ENCODE data around the gene TEX22.
A peak's percentile ranks its signal among the peaks of the same experiment; 100 is the strongest.

The TEX22 gene

DNA sequence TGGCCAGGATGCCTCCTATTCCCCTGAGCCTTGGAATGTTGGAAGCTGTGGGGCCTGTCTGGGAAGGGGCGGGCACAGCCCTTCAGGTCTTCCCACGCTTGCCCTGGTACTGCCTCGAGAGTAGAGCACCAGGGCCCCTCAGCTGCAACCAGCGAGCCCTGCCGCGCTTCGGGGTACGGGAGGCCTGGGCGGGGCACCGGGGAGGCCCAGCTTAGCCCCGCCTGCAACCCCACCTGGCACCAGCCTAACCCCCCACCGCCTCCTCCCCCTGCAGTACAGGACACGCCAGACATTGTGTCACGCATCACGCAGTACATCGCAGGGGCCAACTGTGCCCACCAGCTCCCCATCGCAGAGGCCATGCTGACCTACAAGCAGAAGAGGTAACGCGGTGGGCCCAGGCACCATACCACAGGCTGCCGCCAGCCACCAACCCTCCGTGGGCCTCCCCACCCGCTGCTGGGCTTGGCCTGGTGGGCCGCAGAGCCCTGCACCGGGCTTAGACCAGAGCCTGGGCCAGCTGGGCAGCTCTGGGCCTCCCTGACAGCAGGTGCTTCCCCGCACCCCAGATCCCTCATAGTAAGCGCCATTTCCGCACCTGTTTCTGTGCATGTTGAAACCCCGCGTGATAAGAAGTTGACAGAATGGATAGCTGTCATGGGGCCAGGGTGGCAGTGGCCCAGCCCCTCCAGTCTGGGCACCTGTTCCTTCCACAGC, 13.6 kb upstream of the TEX22 start:
- DNase-seq (ENCODE audit: low read depth) = no peak

DNA sequence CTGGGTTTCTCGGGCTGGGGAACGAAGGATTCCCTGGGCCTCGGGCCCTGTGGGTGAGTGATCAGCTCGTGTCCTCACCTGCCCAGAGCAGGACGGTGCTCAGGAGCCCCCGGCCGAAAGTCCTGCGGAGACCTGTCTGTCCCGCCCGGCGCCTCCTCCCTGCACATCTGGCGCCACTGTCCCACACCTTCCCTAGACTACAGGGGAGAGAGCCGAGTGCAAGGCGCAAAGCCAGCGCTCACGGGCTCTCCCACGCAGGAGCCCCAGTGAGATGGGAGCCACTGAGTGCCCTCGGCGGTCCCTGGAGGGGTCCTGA, 13.1 kb upstream of the TEX22 start:
- no peak for DNase-seq (ENCODE audit: low read depth)

DNA sequence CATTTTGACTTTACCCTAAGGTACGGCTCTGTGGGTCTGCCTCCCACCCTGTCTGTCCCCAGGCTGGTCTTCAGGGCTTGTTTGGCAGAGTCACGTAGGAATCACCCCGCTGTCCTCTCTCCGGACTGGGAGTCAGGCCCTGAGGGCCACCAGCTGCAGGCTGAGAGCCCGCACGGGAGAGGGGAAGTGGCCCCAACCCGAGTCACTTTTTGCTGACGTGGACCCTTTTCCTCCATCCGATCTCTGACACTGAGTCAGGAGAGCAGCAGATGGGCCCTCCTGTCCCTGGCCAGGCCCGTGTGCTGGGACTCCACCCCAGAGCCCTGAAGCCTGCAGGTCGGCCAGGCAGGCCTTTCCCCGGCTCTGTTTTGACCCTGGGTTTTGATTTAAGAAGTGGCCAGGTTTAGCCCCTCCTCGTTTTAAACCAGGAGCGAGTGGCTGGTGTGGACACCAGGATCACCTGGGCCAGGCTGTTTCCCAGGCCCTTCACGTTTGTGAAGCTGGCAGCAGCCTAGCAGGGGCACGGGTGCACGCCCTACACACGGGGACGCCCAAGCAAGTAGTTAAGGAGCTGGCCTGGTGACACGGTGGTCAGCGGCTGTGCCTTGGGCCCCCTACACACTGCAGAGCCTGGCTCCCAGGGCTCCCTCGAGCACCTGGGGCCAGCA, 12.5 kb upstream of the TEX22 start:
- DNase-seq (ENCODE audit: low read depth) = no peak

DNA sequence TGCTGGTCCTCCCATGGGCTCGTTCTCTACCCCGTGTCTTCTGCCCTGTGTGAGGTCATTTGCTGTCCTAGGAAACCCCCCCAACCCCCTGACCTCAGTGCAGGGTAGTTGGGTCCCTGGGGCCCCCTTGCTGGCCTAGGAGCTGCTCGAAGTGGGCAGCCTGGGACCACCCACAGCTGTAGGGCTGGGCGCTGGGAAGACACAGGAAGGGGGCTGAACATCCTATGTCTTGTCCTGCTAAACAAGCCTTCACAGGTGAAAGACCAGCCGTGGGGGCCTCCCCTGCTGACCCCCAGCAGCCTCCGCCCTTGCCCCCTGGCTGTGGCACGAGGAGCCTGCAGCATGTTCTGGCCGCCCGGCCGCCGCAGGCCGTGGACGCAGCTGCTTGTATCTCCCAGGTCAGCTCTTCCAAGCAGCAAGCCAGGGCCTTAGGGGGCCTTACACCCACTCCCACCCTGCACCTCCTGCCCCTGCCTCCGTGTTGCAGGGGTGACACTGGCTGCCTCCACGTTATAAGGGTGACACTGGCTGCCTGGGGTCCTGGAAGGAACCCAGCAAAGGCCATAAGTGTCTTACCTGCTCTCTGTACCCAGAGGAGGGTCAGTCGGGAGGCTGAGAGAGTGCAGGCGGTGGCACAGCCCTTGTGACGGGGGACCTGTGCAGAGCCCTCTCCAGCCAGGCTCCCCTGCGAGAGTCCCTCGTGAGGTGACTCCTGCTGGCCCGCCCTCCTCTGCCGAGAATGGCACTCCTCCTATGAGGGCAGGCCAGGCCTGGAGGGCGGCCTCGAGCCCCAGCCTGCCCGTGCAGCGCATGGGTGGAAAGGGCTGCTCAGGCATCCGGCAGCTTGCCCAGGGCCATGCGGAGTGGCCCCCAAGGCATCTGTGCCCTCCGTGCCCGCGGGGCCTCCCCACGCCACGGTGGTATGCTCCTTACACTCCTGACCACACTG, 11.5 kb upstream of the TEX22 start:
- no peak for DNase-seq (ENCODE audit: low read depth)

DNA sequence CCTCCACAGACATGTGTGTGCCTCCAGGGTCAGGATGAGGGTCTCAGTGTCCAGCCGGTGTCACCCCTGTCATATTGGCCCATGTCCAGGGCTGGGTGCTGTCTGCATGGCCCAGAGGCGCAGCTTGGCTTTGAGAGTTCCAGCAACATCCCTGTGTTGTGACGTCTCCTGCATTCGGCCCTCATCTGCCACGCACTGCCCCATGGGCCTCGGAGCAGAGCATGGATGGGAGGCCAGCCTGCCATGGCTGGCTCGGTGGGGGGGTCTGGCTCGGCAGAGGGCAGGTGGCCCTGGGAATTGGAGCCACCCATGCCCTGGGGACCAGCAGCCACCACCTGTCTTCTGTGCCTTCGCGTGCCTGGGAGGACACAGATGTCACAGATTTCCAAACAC, 10.8 kb upstream of the TEX22 start:
- DNase-seq (ENCODE audit: low read depth) = no peak

DNA sequence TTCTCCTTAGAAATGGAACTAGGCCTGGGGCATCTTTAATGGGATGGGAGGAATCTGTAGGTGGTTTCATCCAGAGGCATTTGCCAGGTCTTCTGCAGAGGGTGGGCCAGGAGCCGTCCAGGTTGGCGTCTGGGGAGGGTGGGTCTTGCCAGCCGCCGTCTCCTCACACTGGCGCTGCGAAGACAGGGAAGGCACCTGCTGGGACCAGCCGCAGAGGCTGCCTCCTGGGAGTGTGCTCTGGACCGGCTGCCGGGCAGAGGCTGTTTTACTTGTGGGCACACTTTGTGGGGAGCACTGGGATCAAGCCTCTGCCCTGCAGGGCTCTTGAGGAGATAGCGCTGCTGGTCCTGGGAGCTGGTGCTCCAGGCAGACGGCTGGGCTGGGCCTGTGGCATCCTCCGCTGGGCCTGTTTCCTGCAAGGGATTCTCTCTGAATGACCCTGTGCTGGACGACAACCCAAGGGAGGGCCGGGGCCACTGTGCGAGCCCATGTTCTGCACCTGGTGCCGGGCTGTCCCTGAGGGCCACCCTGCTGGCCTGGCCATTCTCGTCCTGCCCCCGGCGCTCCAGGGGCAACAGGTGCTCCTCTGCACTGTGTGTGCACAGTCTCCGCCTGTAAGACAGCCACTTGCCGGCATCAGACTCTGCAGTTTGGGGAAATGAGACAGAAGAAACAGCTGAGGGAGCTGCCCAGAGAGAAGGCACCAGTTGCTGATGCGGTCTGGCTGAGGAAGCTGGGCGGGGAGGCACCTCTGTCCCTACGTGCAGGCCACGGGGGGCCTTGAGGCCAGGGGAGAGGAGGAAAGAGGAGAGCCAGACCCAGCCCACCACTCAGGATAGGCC, 10.0 kb upstream of the TEX22 start:
- no peak for DNase-seq (ENCODE audit: low read depth)

DNA sequence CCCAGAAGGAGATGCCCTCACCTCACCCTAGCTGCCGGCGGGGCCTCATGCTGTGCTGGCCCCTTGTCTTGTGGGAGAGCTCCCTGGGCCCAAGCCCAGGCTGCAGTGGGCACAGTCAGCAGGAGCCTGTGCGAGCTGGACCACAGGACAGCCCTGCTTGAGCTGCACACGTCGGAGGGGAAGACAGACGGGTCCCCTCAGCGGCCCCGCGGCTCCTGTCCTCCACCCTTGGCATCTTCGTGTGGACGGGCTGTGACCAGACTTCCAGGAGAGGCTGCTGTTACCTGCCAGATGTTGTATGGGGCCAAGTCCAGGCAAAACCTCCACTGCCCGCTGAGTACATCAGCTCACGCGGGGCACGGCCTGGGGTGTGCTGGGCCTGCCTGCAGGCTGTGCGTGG, 9.4 kb upstream of the TEX22 start:
- DNase-seq (ENCODE audit: low read depth) = no peak

DNA sequence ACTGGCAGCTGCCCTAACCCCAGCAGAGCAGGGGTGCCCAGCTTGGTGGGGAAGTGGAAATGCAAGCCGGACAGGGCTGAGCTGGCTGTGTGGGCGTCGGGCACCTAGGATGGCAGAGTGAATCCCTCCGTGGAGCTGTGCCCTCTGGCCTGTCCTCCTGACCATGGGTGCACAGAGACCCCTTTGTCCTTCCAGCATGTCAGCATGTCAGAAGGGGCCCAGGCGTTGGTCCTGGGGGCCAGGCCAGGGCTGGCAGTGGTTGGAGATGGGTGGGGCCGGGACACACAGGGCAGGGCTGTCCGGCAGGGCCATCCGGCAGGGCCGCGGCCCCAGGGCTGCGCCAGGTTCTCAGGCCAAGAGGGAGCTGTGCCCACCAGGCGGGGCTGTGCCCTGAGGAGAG, 8.8 kb upstream of the TEX22 start:
- DNase-seq (ENCODE audit: low read depth) = no peak

DNA sequence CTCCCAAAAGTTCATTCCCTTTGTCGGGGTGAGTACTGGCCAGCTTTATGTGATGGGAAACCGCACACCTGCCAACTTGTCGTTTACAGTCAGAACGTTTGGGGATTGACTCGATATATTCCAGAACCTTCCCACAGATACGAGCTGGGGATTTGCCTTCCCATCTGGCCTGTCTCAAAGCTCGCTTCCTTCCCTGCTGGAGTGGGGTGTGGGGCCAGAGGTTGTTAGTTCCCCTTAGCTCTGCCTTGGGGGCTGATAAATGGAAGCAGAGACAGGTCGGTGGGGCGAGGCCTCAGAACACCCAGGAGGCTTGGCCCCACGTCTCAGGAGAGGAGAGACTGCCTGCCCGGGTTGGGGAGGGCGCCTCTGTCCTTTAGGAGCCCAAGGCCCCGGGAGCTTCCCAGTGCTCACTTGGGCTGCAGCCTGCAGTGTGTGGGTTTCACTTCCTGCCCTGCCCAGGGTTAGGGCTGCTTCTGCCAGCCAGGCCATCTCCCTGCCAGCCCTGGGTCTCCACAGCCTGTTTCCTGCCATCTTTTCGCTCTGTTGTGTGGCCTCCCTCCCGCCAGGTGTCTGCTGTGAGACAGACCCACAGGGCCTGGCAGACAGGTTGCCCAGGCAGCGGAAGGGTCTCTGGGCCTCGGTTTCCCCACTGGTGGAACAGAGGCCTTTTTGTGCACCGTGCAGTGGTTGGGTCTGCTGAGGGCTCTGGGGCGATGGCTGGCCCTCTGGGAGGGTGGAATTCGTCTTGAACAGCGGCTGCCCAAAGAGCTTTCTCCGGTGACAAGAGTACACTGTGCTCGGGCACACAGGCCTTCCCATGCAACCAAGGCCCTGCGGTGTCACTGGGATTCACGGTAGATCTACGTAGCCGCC, 8.1 kb upstream of the TEX22 start:
- no peak for DNase-seq (ENCODE audit: low read depth)

DNA sequence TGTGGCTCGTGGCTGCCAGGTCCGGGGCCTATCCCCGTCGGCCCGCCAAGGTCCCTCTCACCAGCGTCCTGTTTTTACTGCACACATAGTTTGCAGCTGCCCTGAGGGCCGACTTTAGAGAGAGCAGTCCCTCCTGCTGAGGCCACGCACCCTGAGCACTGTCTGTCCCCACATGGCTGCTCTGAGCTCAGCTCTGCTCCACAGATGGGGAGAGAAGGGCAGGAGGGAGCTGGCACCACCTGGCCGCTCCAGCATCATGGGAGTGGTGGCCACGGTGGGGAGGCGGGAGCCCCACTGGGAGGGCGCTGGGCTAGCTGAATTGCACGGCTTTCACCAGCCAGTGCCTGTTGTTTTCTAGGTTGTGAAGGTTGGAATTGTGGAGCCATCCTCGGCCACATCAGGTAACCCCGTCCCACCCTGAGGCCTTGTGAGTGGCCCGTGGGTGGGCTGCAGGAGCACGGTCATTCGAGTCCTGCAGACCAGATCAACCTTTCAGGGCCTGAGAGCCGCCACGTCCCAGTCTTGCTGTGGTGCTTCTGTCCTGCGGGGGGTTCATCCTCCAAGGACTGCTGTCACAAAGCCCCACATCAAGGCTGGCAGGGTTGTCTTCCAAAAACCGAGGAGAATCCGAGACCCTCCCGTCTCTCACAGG, 7.4 kb upstream of the TEX22 start:
- DNase-seq (ENCODE audit: low read depth) = no peak

DNA sequence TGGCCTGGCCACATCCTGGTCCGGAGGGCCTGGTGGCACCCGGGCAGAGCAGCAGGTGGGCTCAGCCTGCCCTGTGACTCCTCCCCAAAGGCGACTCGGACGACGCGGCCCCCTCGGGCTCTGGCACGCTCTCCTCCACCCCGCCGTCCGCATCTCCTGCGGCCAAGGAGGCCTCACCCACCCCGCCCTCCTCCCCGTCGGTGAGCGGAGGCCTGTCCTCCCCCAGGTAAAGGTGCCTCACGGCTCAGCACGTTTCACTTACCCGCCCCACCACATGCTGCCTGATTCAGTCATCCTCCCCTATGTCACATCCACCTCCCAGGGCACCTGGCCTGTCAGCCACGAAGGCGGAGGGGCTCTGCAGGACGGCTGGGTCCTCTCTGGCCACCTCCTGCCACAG, 6.8 kb upstream of the TEX22 start:
- no peak for DNase-seq (ENCODE audit: low read depth)

DNA sequence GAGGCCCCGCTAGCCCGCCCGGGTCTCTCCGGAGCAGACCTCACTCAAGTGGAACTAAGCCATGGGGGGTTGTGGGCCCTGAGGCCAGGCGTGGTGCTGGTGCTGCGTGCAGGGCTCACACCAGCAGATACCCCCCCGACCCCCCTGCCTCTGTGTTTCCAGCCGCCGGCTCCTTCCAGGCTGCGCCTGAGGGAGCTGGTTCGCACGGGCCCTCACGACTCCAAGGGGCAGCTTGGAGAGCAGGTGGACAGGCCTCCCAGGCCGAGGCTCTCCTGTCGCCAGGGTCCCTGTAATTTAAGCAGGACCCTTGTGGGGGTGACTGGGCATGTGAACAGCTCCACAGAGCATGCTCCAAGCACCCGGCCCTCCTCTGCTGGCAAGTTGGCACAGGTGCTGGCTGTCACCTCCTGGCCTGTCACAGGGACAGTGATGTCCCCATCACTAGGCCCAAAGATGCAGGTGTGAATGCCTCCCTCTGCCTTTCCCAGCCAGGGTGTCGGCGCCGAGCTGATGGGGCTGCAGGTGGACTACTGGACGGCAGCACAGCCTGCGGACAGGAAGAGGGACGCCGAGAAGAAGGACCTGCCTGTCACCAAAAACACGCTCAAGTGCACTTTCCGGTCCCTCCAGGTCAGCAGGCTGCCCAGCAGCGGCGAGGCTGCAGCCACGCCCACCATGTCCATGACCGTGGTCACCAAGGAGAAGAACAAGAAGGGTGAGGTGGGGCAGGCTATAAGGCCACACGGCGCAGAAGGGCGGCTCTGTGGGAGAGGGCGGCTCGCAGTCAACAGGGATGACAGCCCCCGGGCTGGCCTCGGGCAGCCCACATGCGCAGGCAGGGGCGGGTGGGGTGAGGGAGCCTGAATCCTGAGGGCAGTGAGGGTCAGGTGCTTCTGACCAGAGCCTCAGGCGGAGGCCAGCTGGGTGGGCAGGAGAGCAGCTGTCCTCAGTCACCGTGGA, 5.9 kb upstream of the TEX22 start:
- DNase-seq (ENCODE audit: low read depth) = no peak

DNA sequence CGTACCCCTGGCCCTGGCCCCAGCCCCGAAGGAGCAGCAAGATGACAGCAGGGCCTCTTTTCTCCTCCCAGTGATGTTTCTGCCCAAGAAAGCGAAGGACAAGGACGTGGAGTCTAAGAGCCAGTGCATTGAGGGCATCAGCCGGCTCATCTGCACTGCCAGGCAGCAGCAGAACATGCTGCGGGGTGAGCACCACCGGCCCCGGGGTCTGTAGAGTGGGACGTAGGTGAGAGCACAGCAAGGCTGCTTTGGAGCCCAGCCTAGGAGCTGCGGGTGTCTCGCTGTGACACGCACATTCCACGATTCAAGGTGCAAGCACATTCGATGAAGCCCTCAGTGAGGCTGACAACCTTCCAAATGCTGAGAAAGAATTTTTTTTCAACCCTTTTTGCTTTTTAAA, 5.2 kb upstream of the TEX22 start:
- DNase-seq (ENCODE audit: low read depth) = no peak

DNA sequence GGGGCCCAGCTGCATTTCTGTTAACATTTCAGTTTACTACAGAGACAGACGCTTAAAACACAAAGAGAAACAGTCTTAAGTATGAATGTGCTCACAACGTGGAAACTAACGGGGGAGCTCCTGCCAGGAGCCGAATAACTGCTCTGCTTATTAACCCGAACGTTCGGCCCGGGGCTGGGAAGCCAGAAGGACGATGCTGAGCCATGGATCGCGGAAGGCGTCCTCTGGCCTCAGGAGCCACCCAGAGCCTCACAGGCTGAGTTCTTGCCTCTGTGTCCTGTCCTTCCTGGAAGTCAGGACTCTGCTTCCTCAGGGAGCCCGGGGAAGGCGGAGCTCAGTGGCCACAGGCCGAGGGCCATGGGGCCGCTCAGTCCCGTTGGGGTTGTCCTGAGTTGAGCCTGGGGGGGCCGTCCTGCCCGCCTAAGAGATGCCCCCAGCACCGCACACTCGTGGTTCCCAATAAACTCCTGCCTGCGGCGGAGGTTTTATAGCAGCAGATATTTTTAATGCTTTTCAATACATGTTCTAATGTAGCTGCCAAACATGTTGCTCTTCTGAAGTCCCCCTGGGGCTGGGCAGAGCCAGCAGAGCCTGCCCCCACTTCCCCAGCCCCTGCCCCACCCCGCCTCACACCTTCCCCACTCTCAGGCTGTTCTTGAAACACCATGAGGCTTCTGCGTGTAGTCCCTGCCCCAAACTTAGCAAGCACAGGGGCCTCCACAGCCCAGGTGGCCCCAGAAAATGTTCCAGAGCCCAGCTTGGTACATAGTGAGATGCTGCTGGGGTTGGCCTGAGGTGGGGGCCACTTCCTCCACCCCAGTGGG, 3.4 kb upstream of the TEX22 start:
- no peak for DNase-seq (ENCODE audit: low read depth)

DNA sequence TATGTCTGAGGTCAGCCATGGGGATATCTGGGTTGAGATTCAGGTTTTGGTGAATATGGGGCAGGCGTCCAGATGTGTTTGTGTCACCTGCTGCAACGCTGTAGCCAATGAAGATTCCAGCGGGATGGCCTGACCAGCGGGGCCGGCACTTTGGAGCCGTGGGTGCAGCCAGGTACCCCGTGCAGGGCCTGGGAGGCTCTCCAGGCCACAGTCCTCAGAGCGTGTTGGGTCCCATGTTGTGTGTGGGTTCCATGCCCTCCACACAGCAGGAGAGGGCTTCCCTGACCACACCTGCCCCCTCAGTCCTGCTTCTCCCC, 2.8 kb upstream of the TEX22 start:
- DNase-seq (ENCODE audit: low read depth) = no peak

DNA sequence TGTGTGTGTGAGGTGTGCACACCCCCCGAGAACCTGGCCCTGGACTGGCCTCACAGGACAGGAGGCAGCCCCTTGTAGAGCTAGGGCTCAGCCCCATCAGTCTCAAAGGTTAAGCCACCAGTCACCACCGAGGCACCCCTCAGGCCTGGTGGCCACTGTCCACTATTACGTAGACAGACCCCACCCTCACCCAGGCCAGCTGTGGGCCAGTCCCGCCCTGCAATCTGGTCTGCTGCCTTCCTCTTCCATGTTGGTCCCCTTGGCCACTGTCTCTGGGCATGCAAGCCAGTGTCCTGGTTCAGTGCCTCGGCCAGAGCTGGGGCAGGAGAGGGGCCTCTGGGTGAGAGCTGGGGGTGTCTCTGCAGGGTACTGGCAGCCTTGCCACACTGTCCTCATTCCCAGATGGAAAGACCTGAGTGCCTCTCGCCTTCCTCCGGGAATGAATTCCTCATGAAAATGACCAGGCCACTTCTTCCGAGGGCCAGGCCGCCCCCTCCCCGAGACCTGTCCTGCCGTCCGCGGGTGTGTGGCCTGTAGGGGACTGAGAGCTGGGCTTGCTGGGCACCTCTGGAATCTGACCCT, 897 bp upstream of the TEX22 start:
- DNase-seq (ENCODE audit: low read depth) = no peak

DNA sequence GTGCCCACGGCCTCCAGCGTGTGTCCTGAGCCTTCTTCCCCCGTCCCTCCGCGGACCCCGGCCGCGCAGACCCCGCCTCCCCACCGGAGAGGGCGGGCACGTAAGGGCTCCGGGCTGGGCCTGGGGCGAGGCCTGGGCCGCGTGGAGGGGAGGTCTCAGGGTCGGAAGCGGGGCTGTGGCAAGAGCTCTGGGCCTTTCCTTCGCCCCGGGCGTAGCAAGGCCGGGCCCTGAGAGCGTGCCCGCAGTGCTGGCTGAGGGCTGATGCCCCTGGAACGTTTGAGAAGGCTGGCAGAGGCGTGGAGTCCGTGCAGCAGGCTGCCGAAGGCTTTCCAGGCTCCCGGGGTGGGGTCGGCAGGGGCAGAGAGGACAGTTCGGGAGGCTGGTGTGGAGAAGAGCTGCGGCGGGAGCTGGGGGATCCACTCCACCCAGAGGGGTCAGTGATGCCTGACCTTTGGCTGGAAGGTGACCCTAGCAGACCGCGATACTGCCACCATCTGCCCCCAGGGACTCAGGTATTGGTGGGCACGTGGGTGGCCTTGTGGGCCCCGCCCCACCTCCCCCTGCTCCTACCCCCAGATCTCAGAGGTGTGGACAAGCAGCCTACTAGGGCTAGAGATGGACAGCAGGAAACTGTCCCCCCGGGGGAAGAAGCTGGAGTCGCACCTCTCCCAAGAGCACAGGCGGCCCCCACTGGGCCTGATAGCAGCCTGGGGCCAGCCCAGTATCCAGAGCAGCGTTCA, 558 bp downstream of the TEX22 start:
- DNase-seq (ENCODE audit: low read depth) = peak; percentile 47

DNA sequence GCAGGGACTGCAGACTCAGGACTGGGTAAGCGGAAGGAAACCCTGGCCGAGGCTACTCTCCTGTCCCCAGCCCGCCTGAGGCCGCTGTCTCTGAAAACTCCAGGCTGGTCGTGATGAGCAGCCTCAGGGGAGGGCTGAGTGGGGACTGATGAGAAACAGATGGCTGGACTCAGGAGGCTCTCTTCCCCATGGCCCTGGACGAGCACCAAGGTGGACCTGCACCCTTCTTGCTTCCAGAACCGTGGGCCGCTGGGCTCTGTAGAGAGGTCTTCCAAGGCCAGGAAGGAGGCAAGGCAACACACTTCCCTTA, 1.1 kb downstream of the TEX22 start:
- no peak for DNase-seq (ENCODE audit: low read depth)
